WTC11 (cell line): ENCODE measurements around the gene CDH18. TPM values are rescaled to one million over a fixed set of nuclear protein-coding genes. Genes with fewer than 3 reads are reported as not detected.
"Not testable (repeated sequence)": the region's sequence is repeated elsewhere in the genome, so short reads cannot be mapped to it uniquely, and the experiment has no call there.

Experiments
- ATAC-seq: fragments of 200-7000 bp; cut with Tn5 transposase; 2 replicates; pipeline ENCODE4 v1.10.0; 2021; ENCODE audit warnings: mild to moderate bottlenecking, moderate library complexity
- CTCF ChIA-PET: fragments of 300-600 bp; sonication (Branson Sonifier 250); formaldehyde crosslinking; loops from one replicate; lab custom pipeline; 2021; ENCODE audit warnings: antibody characterized with exemption; lab: Charles Lee
- POLR2A ChIA-PET: fragments of 350-600 bp; sonication (Branson Sonifier 250); formaldehyde crosslinking; loops from one replicate; lab custom pipeline; 2021; ENCODE audit warnings: antibody characterized with exemption; lab: Charles Lee
- DNase-seq: peaks from one replicate; pipeline ENCODE4 v3.0.0; 2021; ENCODE audit warnings: low spot score
- H3K27ac Mint-ChIP-seq: 2 replicates; pipeline ENCODE4 v1.8.0; 2021; ENCODE audit warnings: mixed read lengths
- H3K27me3 Mint-ChIP-seq: 2 replicates; pipeline ENCODE4 v1.8.0; 2021; ENCODE audit warnings: low read depth, mild to moderate bottlenecking, moderate library complexity, mixed read lengths
- H3K36me3 Mint-ChIP-seq: 2 replicates; pipeline ENCODE4 v1.8.0; 2021; ENCODE audit warnings: mixed read lengths
- H3K4me1 Mint-ChIP-seq: 2 replicates; pipeline ENCODE4 v1.8.0; 2022; ENCODE audit warnings: mixed read lengths
- H3K4me3 Mint-ChIP-seq: 2 replicates; pipeline ENCODE4 v1.8.0; 2021; ENCODE audit warnings: mild to moderate bottlenecking, moderate library complexity, mixed read lengths
- H3K9me3 Mint-ChIP-seq: 2 replicates; pipeline ENCODE4 v1.8.0; 2021; ENCODE audit warnings: mixed read lengths
- CBFB ChIP-seq: sonication (generic); formaldehyde crosslinking; IDR thresholded peaks from 2 replicates; pipeline ENCODE4 v1.8.1; 2022; ENCODE audit warnings: mild to moderate bottlenecking, low read depth, missing genetic modification reagents
- ERG ChIP-seq: fragments of 250-450 bp; sonication (Bioruptor Pico); IDR thresholded peaks from 2 replicates; pipeline ENCODE4 v1.8.0; 2021; ENCODE audit warnings: mild to moderate bottlenecking
- FOXP4 ChIP-seq: sonication (generic); formaldehyde crosslinking; IDR thresholded peaks from 2 replicates; pipeline ENCODE4 v1.8.0; 2022; ENCODE audit warnings: mild to moderate bottlenecking, missing genetic modification reagents
- HMGA2 ChIP-seq: fragments of 250-450 bp; sonication (Bioruptor Pico); IDR thresholded peaks from 2 replicates; pipeline ENCODE4 v1.4.0; 2021; ENCODE audit warnings: mild to moderate bottlenecking, moderate library complexity
- JAZF1 ChIP-seq: fragments of 250-450 bp; sonication (Bioruptor Pico); IDR thresholded peaks from 2 replicates; pipeline ENCODE4 v1.9.0; 2021; ENCODE audit warnings: moderate library complexity, mild to moderate bottlenecking, inconsistent platforms
- NR2C2 ChIP-seq: sonication (generic); formaldehyde crosslinking; IDR thresholded peaks from 2 replicates; pipeline ENCODE4 v1.8.0; 2022; ENCODE audit warnings: mild to moderate bottlenecking, missing genetic modification reagents
- NR3C1 ChIP-seq: sonication (generic); formaldehyde crosslinking; conservative IDR thresholded peaks from 2 replicates; pipeline ENCODE4 v1.8.1; 2023; ENCODE audit warnings: low read depth, mild to moderate bottlenecking, missing genetic modification reagents
- OVOL2 ChIP-seq: fragments of 250-450 bp; sonication (Bioruptor Pico); IDR thresholded peaks from 2 replicates; pipeline ENCODE4 v1.9.0; 2021; ENCODE audit warnings: mild to moderate bottlenecking, borderline replicate concordance
- PRDM15 ChIP-seq: sonication (generic); formaldehyde crosslinking; IDR thresholded peaks from 2 replicates; pipeline ENCODE4 v1.8.0; 2022; ENCODE audit warnings: missing genetic modification reagents
- PRRX2 ChIP-seq: fragments of 250-450 bp; sonication (Bioruptor Pico); IDR thresholded peaks from 2 replicates; pipeline ENCODE4 v1.8.0; 2021; ENCODE audit warnings: mild to moderate bottlenecking
- SMAD3 ChIP-seq: sonication (generic); formaldehyde crosslinking; IDR thresholded peaks from 2 replicates; pipeline ENCODE4 v1.8.0; 2022; ENCODE audit warnings: missing genetic modification reagents, mild to moderate bottlenecking, borderline replicate concordance
- SMAD4 ChIP-seq: sonication (generic); formaldehyde crosslinking; IDR thresholded peaks from 2 replicates; pipeline ENCODE4 v1.8.0; 2022; ENCODE audit warnings: mild to moderate bottlenecking, missing genetic modification reagents
- TP53 ChIP-seq: sonication (generic); formaldehyde crosslinking; IDR thresholded peaks from 2 replicates; pipeline ENCODE4 v1.8.1; 2023; ENCODE audit warnings: mild to moderate bottlenecking, missing genetic modification reagents
- ZNF232 ChIP-seq: sonication (generic); formaldehyde crosslinking; IDR thresholded peaks from 2 replicates; pipeline ENCODE4 v1.8.0; 2022; ENCODE audit warnings: mild to moderate bottlenecking, missing genetic modification reagents
- ZNF281 ChIP-seq: sonication (generic); formaldehyde crosslinking; IDR thresholded peaks from 2 replicates; pipeline ENCODE4 v1.8.0; 2023; ENCODE audit warnings: mild to moderate bottlenecking, missing genetic modification reagents
- ZNF317 ChIP-seq: sonication (generic); formaldehyde crosslinking; IDR thresholded peaks from 2 replicates; pipeline ENCODE4 v1.8.1; 2023; ENCODE audit warnings: low read depth, mild to moderate bottlenecking, moderate library complexity, missing genetic modification reagents, borderline replicate concordance
- total RNA-seq: library from RNA; stranded (reverse); gene quantifications from 3 replicates; pipeline ENCODE4 v1.2.3, GENCODE V29; 2021
- TF ChIP-seq, protein P1 (sequence below): fragments of 200-600 bp; IDR thresholded peaks from 2 replicates; pipeline ENCODE4 v1.8.0; 2022; ENCODE audit warnings: antibody characterized with exemption

Gene CDH18
- total RNA-seq, 1 experiment from 2014 or later = 0.24 TPM

DNA sequence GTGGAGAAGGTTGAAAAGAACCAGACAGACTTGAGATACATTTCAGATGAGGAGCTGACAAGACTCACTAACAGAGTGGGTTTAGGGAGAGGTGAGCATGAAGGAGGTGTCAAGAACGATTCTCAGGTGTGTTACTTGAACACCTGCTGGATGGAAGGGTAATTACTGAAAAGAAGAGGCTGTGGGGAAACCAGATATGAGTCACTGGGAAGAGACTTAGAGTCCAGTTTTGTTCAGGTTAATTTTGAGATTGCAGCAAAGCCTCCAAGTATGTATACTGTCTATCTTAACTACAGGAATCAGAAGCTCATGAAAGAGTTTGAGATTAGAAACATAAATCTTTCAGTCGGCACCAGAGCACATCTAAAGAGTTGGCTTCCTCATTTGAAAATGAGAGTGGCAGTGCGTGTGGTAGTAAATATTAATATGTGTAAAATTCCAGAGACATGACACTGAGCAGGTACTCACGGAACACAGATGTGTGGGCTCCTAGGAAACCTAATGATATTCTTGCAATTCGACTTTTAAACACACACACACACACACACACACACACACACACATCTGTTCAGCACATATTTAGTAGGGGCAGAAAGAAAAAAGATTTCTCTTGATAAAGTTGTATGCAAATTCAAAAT, 197.1 kb downstream of the CDH18 start:
- Mint-ChIP-seq H3K4me3 (no peak overlapping the region), H3K27me3 (no peaks in the 10 kb centered on the region), H3K27ac (no peak overlapping the region), H3K36me3 (no peaks in the 10 kb centered on the region), H3K4me1 (0 out of 2 replicates have a peak, but pooled peaks cover 1% of the 10 kb centered on the region), H3K9me3 (no peaks in the 10 kb centered on the region)
- ATAC-seq (no peak), DNase-seq (no peak)
- TF ChIP-seq, protein P1, sequence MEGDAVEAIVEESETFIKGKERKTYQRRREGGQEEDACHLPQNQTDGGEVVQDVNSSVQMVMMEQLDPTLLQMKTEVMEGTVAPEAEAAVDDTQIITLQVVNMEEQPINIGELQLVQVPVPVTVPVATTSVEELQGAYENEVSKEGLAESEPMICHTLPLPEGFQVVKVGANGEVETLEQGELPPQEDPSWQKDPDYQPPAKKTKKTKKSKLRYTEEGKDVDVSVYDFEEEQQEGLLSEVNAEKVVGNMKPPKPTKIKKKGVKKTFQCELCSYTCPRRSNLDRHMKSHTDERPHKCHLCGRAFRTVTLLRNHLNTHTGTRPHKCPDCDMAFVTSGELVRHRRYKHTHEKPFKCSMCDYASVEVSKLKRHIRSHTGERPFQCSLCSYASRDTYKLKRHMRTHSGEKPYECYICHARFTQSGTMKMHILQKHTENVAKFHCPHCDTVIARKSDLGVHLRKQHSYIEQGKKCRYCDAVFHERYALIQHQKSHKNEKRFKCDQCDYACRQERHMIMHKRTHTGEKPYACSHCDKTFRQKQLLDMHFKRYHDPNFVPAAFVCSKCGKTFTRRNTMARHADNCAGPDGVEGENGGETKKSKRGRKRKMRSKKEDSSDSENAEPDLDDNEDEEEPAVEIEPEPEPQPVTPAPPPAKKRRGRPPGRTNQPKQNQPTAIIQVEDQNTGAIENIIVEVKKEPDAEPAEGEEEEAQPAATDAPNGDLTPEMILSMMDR = no peak
- TF ChIP-seq OVOL2 (CRISPR knock-in tag) = no peak
- ChIA-PET CTCF (interaction anchor here (1.3 kb wide), 1 partner anchor 10 kb away, joined by 3 read pairs; no protein-coding TSS in a partner anchor), POLR2A (no interaction called here)

GRCh38 chr5:19782566-19782965, 205.4 kb downstream of the CDH18 start:
- Mint-ChIP-seq H3K4me3 (no peak overlapping the region), H3K27me3 (no peaks in the 10 kb centered on the region)
- ATAC-seq = no peak

GRCh38 chr5:19777363-19777762, 210.6 kb downstream of the CDH18 start:
- CTCF ChIA-PET = no interaction called here
- H3K4me3 Mint-ChIP-seq = no peak overlapping the region
- POLR2A ChIA-PET = no interaction called here
- ATAC-seq = peak; percentile 58
- TF ChIP-seq PRRX2 (CRISPR knock-in tag) (no peak), ZNF281 (CRISPR knock-in tag) (no peak), OVOL2 (CRISPR knock-in tag) (no peak), ERG (CRISPR knock-in tag) (no peak), TP53 (CRISPR knock-in tag) (no peak), FOXP4 (no peak), CBFB (CRISPR knock-in tag) (no peak), PRDM15 (no peak), NR3C1 (CRISPR knock-in tag) (no peak), ZNF317 (CRISPR knock-in tag) (no peak), SMAD3 (no peak), JAZF1 (CRISPR knock-in tag) (no peak), HMGA2 (CRISPR knock-in tag) (no peak), SMAD4 (CRISPR knock-in tag) (no peak), ZNF232 (CRISPR knock-in tag) (no peak)
- TF ChIP-seq, all 79 proteins: peak for 0
- Mint-ChIP-seq H3K27me3 (no peaks in the 10 kb centered on the region), H3K9me3 (no peaks in the 10 kb centered on the region), H3K36me3 (no peaks in the 10 kb centered on the region), H3K4me1 (peaks cover 35% of the 10 kb centered on the region), H3K27ac (peak overlapping the region; percentile 83; the same call in 1 of the 2 replicates)
- no peak for DNase-seq

More at GRCh38 chr5:19782566-19782965, 205.4 kb downstream of the CDH18 start:
- ChIA-PET POLR2A (no interaction called here), CTCF (no interaction called here)
- TF ChIP-seq NR2C2 (CRISPR knock-in tag) = no peak
- H3K36me3 Mint-ChIP-seq = no peaks in the 10 kb centered on the region
- no peaks in the 10 kb centered on the region for H3K9me3 Mint-ChIP-seq
- H3K4me1 Mint-ChIP-seq = peaks cover 10% of the 10 kb centered on the region
- DNase-seq = no peak
- H3K27ac Mint-ChIP-seq = no peak overlapping the region

DNA sequence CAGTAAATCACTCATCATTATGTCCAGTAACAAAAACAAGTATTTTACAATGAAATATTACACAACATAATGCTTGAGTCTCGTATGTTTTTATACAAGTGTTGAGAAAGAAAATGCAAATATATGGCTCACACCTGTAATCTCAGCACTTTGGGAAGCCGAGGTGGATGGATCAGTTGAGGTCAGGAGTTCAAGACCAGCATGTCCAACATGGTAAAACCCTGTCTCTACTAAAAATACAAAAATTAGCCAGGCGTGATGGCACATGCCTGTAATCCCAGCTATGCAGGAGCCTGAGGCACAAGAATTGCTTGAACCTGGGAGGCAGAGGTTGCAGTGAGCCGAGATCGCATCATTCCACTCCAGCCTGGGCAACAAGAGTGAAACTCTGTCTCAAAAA, 211.1 kb downstream of the CDH18 start:
- CTCF ChIA-PET, H3K27me3 Mint-ChIP-seq, H3K4me3 Mint-ChIP-seq, DNase-seq, ATAC-seq, H3K9me3 Mint-ChIP-seq, POLR2A ChIA-PET, H3K36me3 Mint-ChIP-seq: not testable (repeated sequence)
- H3K27ac Mint-ChIP-seq = 0 out of 2 replicates have a peak overlapping the region, but pooled peaks have one; percentile 83
- H3K4me1 Mint-ChIP-seq = peaks cover 35% of the 10 kb centered on the region
